GM20431 (cell line): Measurements from ENCODE around the gene OSER1.

Experiments used
- in situ Hi-C: fragments of 300-500 bp; cut with MseI, MboI; formaldehyde crosslinking; loops from one replicate; pipeline ENCODE4 v1.15.0; 2020; ENCODE audit warnings: low sequenced_read_pairs; ENCODE audit not compliant: unreplicated experiment

Gene OSER1

GRCh38 chr20:44151621-44152416 is 58.8 kb downstream of the OSER1 start:
- in situ Hi-C loops, result no loop called here

- in situ Hi-C loops, result no loop called here
These were observed 64.3 kb downstream of the OSER1 start for GRCh38 chr20:44146272-44146671.
